Measurements from ENCODE around the gene GPATCH1.

DNA sequence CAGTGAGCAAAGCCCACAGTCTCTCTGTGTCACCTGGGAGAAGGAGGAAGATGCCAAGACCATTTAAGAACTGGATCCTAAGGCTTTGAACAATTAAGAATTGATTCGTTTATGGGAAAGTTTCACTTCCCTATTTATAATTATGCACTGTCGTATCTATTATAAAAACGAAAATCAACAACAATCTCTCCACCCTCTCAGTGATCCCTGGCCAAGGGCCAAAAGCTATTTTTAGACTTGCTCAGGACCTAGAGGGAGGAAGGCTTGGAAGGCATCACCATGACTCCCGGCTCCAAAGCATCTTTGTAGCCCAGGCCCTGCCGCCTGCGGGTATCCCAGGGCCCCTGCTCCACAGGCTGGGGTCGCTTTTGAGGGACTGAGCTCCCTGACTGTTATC is 17.6 kb upstream of the GPATCH1 start:
- TF ChIP-seq, protein P1, sequence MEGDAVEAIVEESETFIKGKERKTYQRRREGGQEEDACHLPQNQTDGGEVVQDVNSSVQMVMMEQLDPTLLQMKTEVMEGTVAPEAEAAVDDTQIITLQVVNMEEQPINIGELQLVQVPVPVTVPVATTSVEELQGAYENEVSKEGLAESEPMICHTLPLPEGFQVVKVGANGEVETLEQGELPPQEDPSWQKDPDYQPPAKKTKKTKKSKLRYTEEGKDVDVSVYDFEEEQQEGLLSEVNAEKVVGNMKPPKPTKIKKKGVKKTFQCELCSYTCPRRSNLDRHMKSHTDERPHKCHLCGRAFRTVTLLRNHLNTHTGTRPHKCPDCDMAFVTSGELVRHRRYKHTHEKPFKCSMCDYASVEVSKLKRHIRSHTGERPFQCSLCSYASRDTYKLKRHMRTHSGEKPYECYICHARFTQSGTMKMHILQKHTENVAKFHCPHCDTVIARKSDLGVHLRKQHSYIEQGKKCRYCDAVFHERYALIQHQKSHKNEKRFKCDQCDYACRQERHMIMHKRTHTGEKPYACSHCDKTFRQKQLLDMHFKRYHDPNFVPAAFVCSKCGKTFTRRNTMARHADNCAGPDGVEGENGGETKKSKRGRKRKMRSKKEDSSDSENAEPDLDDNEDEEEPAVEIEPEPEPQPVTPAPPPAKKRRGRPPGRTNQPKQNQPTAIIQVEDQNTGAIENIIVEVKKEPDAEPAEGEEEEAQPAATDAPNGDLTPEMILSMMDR (conservative IDR thresholded peaks at IDR 0.05; ENCODE audit: low read length) = no peak
- TF ChIP-seq EZH2phosphoT487 (IDR thresholded peaks at IDR 0.05; ENCODE audit: borderline replicate concordance, low read depth, low read length) = no peak

Measured in OCI-LY7 (cell line).